Caco-2 (cell line): Measurements from ENCODE around the gene CKAP2L. TPM values are rescaled to one million over a fixed set of nuclear protein-coding genes. Genes with fewer than 3 reads are reported as not detected.

ENCODE experiments used
- BruUV-seq: library from RNA; stranded (reverse); fragments of 400-500 nt; replicated peaks from 2 replicates; lab custom pipeline; 2021; lab: Mats Ljungman, UMichigan
- CTCF ChIA-PET: fragments of 300-600 bp; sonication (Branson Sonifier 250); formaldehyde crosslinking; loops from one replicate; lab custom pipeline; 2022; ENCODE audit warnings: antibody characterized with exemption; lab: Charles Lee
- POLR2A ChIA-PET: fragments of 300-600 bp; sonication (Branson Sonifier 250); formaldehyde crosslinking; loops from one replicate; lab custom pipeline; 2022; ENCODE audit warnings: antibody characterized with exemption; lab: Charles Lee
- DNase-seq, 2 experiments: peaks; one replicate each; pipeline versions ENCODE4 v3.0.0 to v3.0.0-alpha.2; 2020 to 2022
- H3K27me3 ChIP-seq: replicated peaks from 2 replicates; pipeline ENCODE4 v1.6.0; 2011; ENCODE audit warnings: low read length; ENCODE audit not compliant: control insufficient read depth, insufficient read depth
- H3K36me3 ChIP-seq: 2 replicates; pipeline ENCODE4 v1.5.1; 2011; ENCODE audit warnings: low read length; ENCODE audit not compliant: control insufficient read depth, insufficient read depth
- H3K4me1 ChIP-seq: fragments of 250-450 bp; sonication (Bioruptor Pico); 2 replicates; pipeline ENCODE4 v1.5.1; 2020; ENCODE audit warnings: mild to moderate bottlenecking
- H3K4me3 ChIP-seq: 2 replicates; pipeline ENCODE4 v1.5.1; 2011; ENCODE audit warnings: low read depth, mild to moderate bottlenecking, control low read depth, low read length
- H3K9me3 ChIP-seq: fragments of 250-450 bp; sonication (Bioruptor Pico); 2 replicates; pipeline ENCODE4 v1.5.1; 2020; ENCODE audit warnings: mild to moderate bottlenecking, moderate library complexity
- H3K27ac Mint-ChIP-seq: one replicate; pipeline ENCODE4 v1.8.0; 2022; ENCODE audit warnings: mixed read lengths; ENCODE audit not compliant: unreplicated experiment
- H3K27me3 Mint-ChIP-seq: one replicate; pipeline ENCODE4 v1.8.0; 2022; ENCODE audit warnings: mixed read lengths; ENCODE audit not compliant: insufficient read depth, unreplicated experiment
- H3K36me3 Mint-ChIP-seq: one replicate; pipeline ENCODE4 v1.8.0; 2022; ENCODE audit warnings: mild to moderate bottlenecking, mixed read lengths; ENCODE audit not compliant: insufficient read depth, unreplicated experiment
- H3K4me1 Mint-ChIP-seq: one replicate; pipeline ENCODE4 v1.8.0; 2022; ENCODE audit warnings: low read depth, mixed read lengths; ENCODE audit not compliant: unreplicated experiment
- H3K4me3 Mint-ChIP-seq: one replicate; pipeline ENCODE4 v1.8.0; 2022; ENCODE audit warnings: mild to moderate bottlenecking, moderate library complexity, mixed read lengths; ENCODE audit not compliant: unreplicated experiment
- H3K9me3 Mint-ChIP-seq: one replicate; pipeline ENCODE4 v1.8.0; 2022; ENCODE audit warnings: mixed read lengths; ENCODE audit not compliant: unreplicated experiment
- intact Hi-C: fragments of 100-400 bp; cut with micrococcal nuclease; formaldehyde crosslinking; loops from one replicate; pipeline ENCODE4 v1.10.0; 2022; ENCODE audit not compliant: unreplicated experiment
- total RNA-seq: library from RNA; stranded (reverse); gene quantifications from 2 replicates; pipeline ENCODE4 v1.2.3, GENCODE V29; 2022
- TF ChIP-seq, protein P1 (sequence below), 2 experiments: fragments of 200-600 bp in 1 of 2; IDR thresholded peaks; 1 replicate in 1 of 2; 2 replicates in 1 of 2; pipeline versions ENCODE4 v1.5.1 to v1.8.0; 2011 to 2022; ENCODE audit warnings: antibody characterized with exemption in 1 of 2, control low read depth in 1 of 2, inconsistent platforms in 1 of 2, low read depth in 1 of 2, low read length in 1 of 2, mild to moderate bottlenecking in 1 of 2, moderate library complexity in 1 of 2; ENCODE audit not compliant: insufficient read depth in 1 of 2, severe bottlenecking in 1 of 2, unreplicated experiment in 1 of 2

Gene CKAP2L
- total RNA-seq, 1 experiment from 2014 or later = 20.7 TPM

DNA sequence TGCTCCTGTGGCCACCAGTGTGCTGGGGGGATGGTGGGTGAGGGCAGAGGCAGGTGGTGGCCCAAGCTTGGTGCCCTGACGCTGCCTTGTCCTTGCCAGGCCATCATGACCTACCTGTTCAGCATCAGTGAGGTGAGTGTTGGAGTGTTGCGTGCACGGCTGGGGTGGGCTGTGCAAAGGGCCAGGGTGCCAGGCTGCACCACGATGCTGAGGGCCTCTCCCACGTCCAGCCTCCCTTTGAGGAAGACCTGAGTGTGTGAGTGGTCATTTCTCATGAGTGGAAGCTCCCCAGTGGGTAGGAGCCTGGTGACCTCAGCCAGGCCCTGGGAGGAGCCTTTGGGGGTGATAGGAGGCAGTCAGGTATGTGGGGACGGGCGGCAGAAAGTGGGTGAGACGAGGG lies 40.4 kb downstream of the CKAP2L start:
- intact Hi-C loops = no loop called here
- Mint-ChIP-seq H3K36me3 (peaks cover 8% of the 10 kb centered on the region), H3K4me3 (no peak overlapping the region), H3K4me1 (peaks cover 10% of the 10 kb centered on the region), H3K27me3 (no peaks in the 10 kb centered on the region), H3K9me3 (no peaks in the 10 kb centered on the region), H3K27ac (no peak overlapping the region)
- Histone ChIP-seq H3K36me3 (no peaks in the 10 kb centered on the region), H3K4me3 (no peak overlapping the region), H3K9me3 (no peaks in the 10 kb centered on the region), H3K4me1 (peaks cover 21% of the 10 kb centered on the region), H3K27me3 (no peaks in the 10 kb centered on the region)
- DNase-seq = no peak
- BruUV-seq = no TSS peak
- TF ChIP-seq, protein P1, sequence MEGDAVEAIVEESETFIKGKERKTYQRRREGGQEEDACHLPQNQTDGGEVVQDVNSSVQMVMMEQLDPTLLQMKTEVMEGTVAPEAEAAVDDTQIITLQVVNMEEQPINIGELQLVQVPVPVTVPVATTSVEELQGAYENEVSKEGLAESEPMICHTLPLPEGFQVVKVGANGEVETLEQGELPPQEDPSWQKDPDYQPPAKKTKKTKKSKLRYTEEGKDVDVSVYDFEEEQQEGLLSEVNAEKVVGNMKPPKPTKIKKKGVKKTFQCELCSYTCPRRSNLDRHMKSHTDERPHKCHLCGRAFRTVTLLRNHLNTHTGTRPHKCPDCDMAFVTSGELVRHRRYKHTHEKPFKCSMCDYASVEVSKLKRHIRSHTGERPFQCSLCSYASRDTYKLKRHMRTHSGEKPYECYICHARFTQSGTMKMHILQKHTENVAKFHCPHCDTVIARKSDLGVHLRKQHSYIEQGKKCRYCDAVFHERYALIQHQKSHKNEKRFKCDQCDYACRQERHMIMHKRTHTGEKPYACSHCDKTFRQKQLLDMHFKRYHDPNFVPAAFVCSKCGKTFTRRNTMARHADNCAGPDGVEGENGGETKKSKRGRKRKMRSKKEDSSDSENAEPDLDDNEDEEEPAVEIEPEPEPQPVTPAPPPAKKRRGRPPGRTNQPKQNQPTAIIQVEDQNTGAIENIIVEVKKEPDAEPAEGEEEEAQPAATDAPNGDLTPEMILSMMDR (IDR thresholded peaks at IDR 0.05; ENCODE audit: insufficient read depth in 1 of 2, low read depth in 1 of 2, low read length in 1 of 2, severe bottlenecking in 1 of 2, unreplicated experiment in 1 of 2) = no peak
- POLR2A ChIA-PET = no interaction called here
- CTCF ChIA-PET = no interaction called here

DNA sequence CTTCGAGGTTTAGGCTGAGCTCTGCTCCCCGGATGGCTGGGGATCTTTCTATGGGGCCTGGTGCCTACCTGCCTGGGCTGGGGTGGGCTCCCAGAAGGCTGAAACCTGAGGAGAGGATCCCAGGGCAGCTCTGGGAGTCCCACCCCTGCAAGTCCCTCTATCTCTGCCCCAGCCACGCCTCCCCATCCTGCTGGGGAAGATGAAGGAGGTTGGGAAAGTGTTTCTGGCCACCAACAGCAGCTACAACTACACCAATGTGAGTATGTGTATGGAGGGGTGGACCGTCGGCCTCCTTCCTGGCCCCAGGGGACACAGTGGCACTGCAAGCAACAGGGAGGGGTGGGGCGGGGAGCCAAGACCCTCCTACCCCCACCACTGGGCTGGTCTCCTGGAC lies 40.9 kb downstream of the CKAP2L start:
- Mint-ChIP-seq H3K36me3 (peaks cover 8% of the 10 kb centered on the region), H3K9me3 (no peaks in the 10 kb centered on the region), H3K4me1 (peaks cover 10% of the 10 kb centered on the region), H3K4me3 (no peak overlapping the region), H3K27me3 (peaks cover 3% of the 10 kb centered on the region), H3K27ac (no peak overlapping the region)
- BruUV-seq = no TSS peak
- ChIA-PET POLR2A (no interaction called here), CTCF (interaction anchor here (0.6 kb wide), 1 partner anchor 121 kb away, joined by 3 read pairs; no protein-coding TSS in a partner anchor)
- Histone ChIP-seq H3K27me3 (no peaks in the 10 kb centered on the region), H3K4me1 (peaks cover 21% of the 10 kb centered on the region), H3K9me3 (no peaks in the 10 kb centered on the region), H3K36me3 (no peaks in the 10 kb centered on the region), H3K4me3 (no peak overlapping the region)
- TF ChIP-seq, protein P1 (IDR thresholded peaks at IDR 0.05; ENCODE audit: insufficient read depth in 1 of 2, low read depth in 1 of 2, low read length in 1 of 2, severe bottlenecking in 1 of 2, unreplicated experiment in 1 of 2) = no peak
- intact Hi-C loops = no loop called here
- no peak for DNase-seq

DNA sequence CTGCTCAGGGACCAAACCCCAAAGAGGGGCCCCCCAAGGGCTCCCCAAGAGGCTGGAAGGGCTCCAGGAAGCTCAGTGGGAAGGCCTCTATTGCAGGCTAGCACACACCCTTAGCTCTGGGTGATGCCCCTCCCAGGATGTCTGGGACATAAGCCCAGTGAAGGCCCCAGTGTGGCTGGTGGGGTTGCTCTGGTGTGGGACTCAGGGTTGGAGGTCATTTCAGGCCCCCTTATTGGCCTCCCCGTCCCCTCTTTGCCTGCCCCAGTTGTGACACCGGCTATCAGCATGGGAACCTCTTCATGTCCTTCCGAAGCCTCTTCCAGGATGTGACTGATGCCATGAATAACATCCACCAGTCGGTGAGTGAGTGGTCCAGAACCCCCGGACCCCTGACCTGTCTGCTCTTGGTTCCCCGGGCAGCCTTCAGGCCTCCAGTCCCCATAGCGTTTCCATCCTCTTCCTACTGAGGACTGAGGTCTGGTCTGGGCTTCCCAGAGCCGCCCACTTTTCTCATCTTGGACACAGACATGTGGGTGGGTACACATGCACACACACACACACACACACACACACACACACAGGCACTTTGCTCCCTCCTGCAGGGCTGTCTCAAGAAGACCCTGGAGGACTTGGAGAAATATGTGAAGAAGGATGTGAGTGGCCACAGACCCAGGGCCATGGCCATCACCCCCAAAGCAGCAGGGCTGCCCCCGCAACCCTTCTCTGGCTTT lies 41.4 kb downstream of the CKAP2L start:
- no peak overlapping the region for H3K4me3 ChIP-seq
- intact Hi-C loops = no loop called here
- BruUV-seq = no TSS peak
- peaks cover 3% of the 10 kb centered on the region for H3K27me3 Mint-ChIP-seq
- H3K4me1 Mint-ChIP-seq = peaks cover 10% of the 10 kb centered on the region
- CTCF ChIA-PET = interaction anchor here (0.6 kb wide), 1 partner anchor 121 kb away, joined by 3 read pairs; no protein-coding TSS in a partner anchor
- H3K27ac Mint-ChIP-seq = no peak overlapping the region
- H3K4me1 ChIP-seq = peaks cover 21% of the 10 kb centered on the region
- H3K9me3 Mint-ChIP-seq = no peaks in the 10 kb centered on the region
- no peaks in the 10 kb centered on the region for H3K9me3 ChIP-seq
- no peaks in the 10 kb centered on the region for H3K36me3 ChIP-seq
- peaks cover 8% of the 10 kb centered on the region for H3K36me3 Mint-ChIP-seq
- no peak overlapping the region for H3K4me3 Mint-ChIP-seq
- POLR2A ChIA-PET = no interaction called here
- TF ChIP-seq, protein P1 (IDR thresholded peaks at IDR 0.05; ENCODE audit: insufficient read depth in 1 of 2, low read depth in 1 of 2, low read length in 1 of 2, severe bottlenecking in 1 of 2, unreplicated experiment in 1 of 2) = no peak
- no peaks in the 10 kb centered on the region for H3K27me3 ChIP-seq
- no peak for DNase-seq
